HL-60 (cell line): ENCODE results near the gene LIPC.

ENCODE experiments used
- DNase-seq, 2 experiments: peaks; one replicate each; pipeline ENCODE4 v3.0.0-alpha.2; 2010 to 2020; ENCODE audit warnings: low read depth in 1 of 2, low spot score in 1 of 2
- H3K27ac ChIP-seq: fragments of 250-450 bp; sonication (Bioruptor Pico); replicated peaks from 2 replicates; pipeline ENCODE4 v1.5.1; 2020; ENCODE audit warnings: mild to moderate bottlenecking, moderate library complexity
- H3K27me3 ChIP-seq: fragments of 250-450 bp; sonication (Bioruptor Pico); 2 replicates; pipeline ENCODE4 v1.5.1; 2021; ENCODE audit warnings: mild to moderate bottlenecking, moderate library complexity; ENCODE audit not compliant: insufficient read depth, poor library complexity, severe bottlenecking
- H3K4me3 ChIP-seq: replicated peaks from 2 replicates; pipeline ENCODE4 v1.5.1; 2011; ENCODE audit warnings: mild to moderate bottlenecking, control low read depth, low read length; ENCODE audit not compliant: insufficient read depth
- CTCF ChIP-seq: IDR thresholded peaks from one replicate; pipeline ENCODE4 v1.5.1; 2011; ENCODE audit warnings: low read length, control low read depth, inconsistent platforms; ENCODE audit not compliant: insufficient read depth
- GABPA ChIP-seq: IDR thresholded peaks from 2 replicates; pipeline ENCODE4 v1.6.1; 2012; ENCODE audit warnings: low read depth
- POLR2AphosphoS5 ChIP-seq: IDR thresholded peaks from 2 replicates; pipeline ENCODE4 v1.6.1; 2012; ENCODE audit warnings: low read depth
- REST ChIP-seq: IDR thresholded peaks from 2 replicates; pipeline ENCODE4 v1.6.1; 2012; ENCODE audit warnings: low read depth; ENCODE audit not compliant: insufficient replicate concordance
- SPI1 ChIP-seq: IDR thresholded peaks from 2 replicates; pipeline ENCODE4 v1.6.1; 2012; ENCODE audit warnings: low read depth, mild to moderate bottlenecking, borderline replicate concordance

LIPC gene

GRCh38 chr15:58430224-58430787, 1.5 kb upstream of the LIPC start:
- no peak for TF ChIP-seq GABPA
- TF ChIP-seq POLR2AphosphoS5 = no peak
- no peak for TF ChIP-seq CTCF
- no peak for TF ChIP-seq REST
- TF ChIP-seq SPI1 = no peak
- Histone ChIP-seq H3K27me3 (no peaks in the 10 kb centered on the region), H3K4me3 (no peak overlapping the region), H3K27ac (no peak overlapping the region)
- DNase-seq = no peak

GRCh38 chr15:58432401-58432800, 610 bp downstream of the LIPC start:
- no peak overlapping the region for H3K27ac ChIP-seq
- H3K27me3 ChIP-seq = no peaks in the 10 kb centered on the region
- DNase-seq = no peak
- H3K4me3 ChIP-seq = no peak overlapping the region
- TF ChIP-seq REST (no peak), SPI1 (no peak), POLR2AphosphoS5 (no peak), CTCF (no peak), GABPA (no peak)

- no peak for DNase-seq
- TF ChIP-seq GABPA = no peak
- TF ChIP-seq SPI1 = no peak
- no peak for TF ChIP-seq REST
- TF ChIP-seq POLR2AphosphoS5 = no peak
- no peak for TF ChIP-seq CTCF
- no peak overlapping the region for H3K4me3 ChIP-seq
- no peak overlapping the region for H3K27ac ChIP-seq
- no peaks in the 10 kb centered on the region for H3K27me3 ChIP-seq
Measured at GRCh38 chr15:58433597-58434333, 2.0 kb downstream of the LIPC start.
